HG03571 (cell line): ENCODE data around the gene ADH6.
"Not testable (repeated sequence)": the region's sequence is repeated elsewhere in the genome, so short reads cannot be mapped to it uniquely, and the experiment has no call there.

ENCODE experiments used
- ATAC-seq: cut with Tn5 transposase; IDR thresholded peaks from one replicate; pipeline ENCODE4 v1.9.1; 2021; ENCODE audit not compliant: unreplicated experiment

ADH6 gene

GRCh38 chr4:99219072-99219471 is at the start of gene ADH6:
Gene ADH6 (minus strand): TSS chr4:99219246. CDS start chr4:99219152, 94 bp downstream.
- no peak for ATAC-seq

- no peak for ATAC-seq
These were observed 45.9 kb upstream of the ADH6 start for GRCh38 chr4:99264927-99265326.

GRCh38 chr4:99252746-99253145 is 33.7 kb upstream of the ADH6 start:
- no peak for ATAC-seq

GRCh38 chr4:99248714-99249113 is 29.7 kb upstream of the ADH6 start:
- ATAC-seq, result no peak

- no peak for ATAC-seq
These were observed 16.9 kb upstream of the ADH6 start for GRCh38 chr4:99235955-99236354.

GRCh38 chr4:99234331-99235010 is 15.4 kb upstream of the ADH6 start:
- ATAC-seq, result no peak

GRCh38 chr4:99233397-99233796 is 14.4 kb upstream of the ADH6 start:
- ATAC-seq, result not testable (repeated sequence)

- not testable (repeated sequence) for ATAC-seq
These were observed 9.7 kb upstream of the ADH6 start for GRCh38 chr4:99228706-99229105.

GRCh38 chr4:99227646-99228045 is 8.6 kb upstream of the ADH6 start:
- not testable (repeated sequence) for ATAC-seq

- no peak for ATAC-seq
These were observed 2.9 kb upstream of the ADH6 start for GRCh38 chr4:99221980-99222379.

GRCh38 chr4:99219479-99219878 is 433 bp upstream of the ADH6 start:
- peak; percentile 85 for ATAC-seq

GRCh38 chr4:99215521-99215920 is 3.5 kb downstream of the ADH6 start:
- ATAC-seq, result no peak

GRCh38 chr4:99210789-99211188 is 8.3 kb downstream of the ADH6 start:
- ATAC-seq, result no peak

- ATAC-seq, result no peak
These were observed 9.4 kb downstream of the ADH6 start for GRCh38 chr4:99209671-99210070.

GRCh38 chr4:99208719-99209075 is 10.3 kb downstream of the ADH6 start:
- no peak for ATAC-seq

- no peak for ATAC-seq
These were observed 10.9 kb downstream of the ADH6 start for GRCh38 chr4:99207911-99208718.

GRCh38 chr4:99207069-99207743 is 11.8 kb downstream of the ADH6 start:
- ATAC-seq, result no peak

- ATAC-seq, result no peak
These were observed 13.7 kb downstream of the ADH6 start for GRCh38 chr4:99205153-99205979.

- ATAC-seq, result no peak
These were observed 16.5 kb downstream of the ADH6 start for GRCh38 chr4:99202536-99202935.

- ATAC-seq, result no peak
These were observed 17.0 kb downstream of the ADH6 start for GRCh38 chr4:99202094-99202493.

- ATAC-seq, result no peak
These were observed 17.4 kb downstream of the ADH6 start for GRCh38 chr4:99201690-99202089.
